Measurements from ENCODE around the gene PLEKHA3.

The PLEKHA3 gene

GRCh38 chr2:178478439-178479274 is 1.6 kb upstream of the PLEKHA3 start, which contains the start of gene FKBP7:
FKBP7 (minus strand) TSS chr2:178478600; CDS start chr2:178478499, 101 bp downstream.
- DNase-seq (ENCODE audit: low read depth in 3 of 3) = peak; percentile 56 to 75 (median 61)

DNA sequence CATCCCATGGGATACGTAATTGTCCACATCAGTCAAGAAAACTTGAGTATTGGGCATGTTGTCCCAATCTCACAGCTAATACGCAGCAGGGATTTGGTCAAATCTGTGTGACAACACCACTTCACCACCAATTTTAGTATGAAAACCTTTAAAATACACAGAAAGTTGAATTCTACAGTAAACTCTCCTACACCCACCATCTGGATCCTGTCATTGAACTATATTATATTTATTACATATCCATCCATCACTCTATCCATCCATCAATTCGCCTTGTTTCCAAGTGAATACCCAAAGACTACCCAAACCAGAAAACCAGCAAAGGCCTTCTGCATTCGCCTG is 1.0 kb upstream of the PLEKHA3 start:
- no peak for DNase-seq (ENCODE audit: low read depth in 3 of 3)

DNA sequence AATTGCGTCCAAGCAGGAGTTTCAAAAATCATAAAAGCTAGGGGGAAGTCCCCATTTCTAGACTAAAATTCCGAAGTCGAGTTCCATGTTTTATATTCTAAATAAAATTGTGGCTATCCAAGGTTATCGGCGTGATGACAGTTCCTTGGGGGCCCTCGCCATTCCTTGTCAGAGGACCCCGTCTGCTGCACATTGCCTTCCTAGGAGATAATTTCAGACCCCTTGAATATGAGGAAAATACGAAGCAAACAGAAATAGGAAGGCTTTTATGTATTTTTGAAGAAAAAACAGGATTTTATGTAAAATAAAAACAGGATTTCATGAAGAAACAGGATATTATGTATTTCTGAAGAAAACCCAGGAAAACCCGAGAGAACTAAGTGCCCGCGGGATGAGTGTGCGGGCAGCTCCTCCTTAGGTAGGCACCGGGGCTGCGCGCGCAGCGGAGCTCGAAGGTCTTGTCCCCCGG is 465 bp upstream of the PLEKHA3 start:
- no peak for DNase-seq (ENCODE audit: low read depth in 3 of 3)

GRCh38 chr2:178482437-178482836 is 2.2 kb downstream of the PLEKHA3 start:
- DNase-seq (ENCODE audit: low read depth in 3 of 3) = no peak

GRCh38 chr2:178484245-178485041 is 4.2 kb downstream of the PLEKHA3 start:
- no peak for DNase-seq (ENCODE audit: low read depth in 3 of 3)

GRCh38 chr2:178485356-178485755 is 5.1 kb downstream of the PLEKHA3 start:
- no peak for DNase-seq (ENCODE audit: low read depth in 3 of 3)

- no peak for DNase-seq (ENCODE audit: low read depth in 3 of 3)
These were observed 11.4 kb downstream of the PLEKHA3 start for GRCh38 chr2:178491612-178492011.

- DNase-seq (ENCODE audit: low read depth in 3 of 3) = no peak
These were observed 15.8 kb downstream of the PLEKHA3 start for GRCh38 chr2:178496049-178496448.

- DNase-seq (ENCODE audit: low read depth in 3 of 3) = no peak
These were observed 17.9 kb downstream of the PLEKHA3 start for GRCh38 chr2:178498137-178498536.

- no peak for DNase-seq (ENCODE audit: low read depth in 3 of 3)
These were observed 19.4 kb downstream of the PLEKHA3 start for GRCh38 chr2:178499640-178500039.

GRCh38 chr2:178502751-178503150 is 22.5 kb downstream of the PLEKHA3 start:
- no peak for DNase-seq (ENCODE audit: low read depth in 3 of 3)

DNA sequence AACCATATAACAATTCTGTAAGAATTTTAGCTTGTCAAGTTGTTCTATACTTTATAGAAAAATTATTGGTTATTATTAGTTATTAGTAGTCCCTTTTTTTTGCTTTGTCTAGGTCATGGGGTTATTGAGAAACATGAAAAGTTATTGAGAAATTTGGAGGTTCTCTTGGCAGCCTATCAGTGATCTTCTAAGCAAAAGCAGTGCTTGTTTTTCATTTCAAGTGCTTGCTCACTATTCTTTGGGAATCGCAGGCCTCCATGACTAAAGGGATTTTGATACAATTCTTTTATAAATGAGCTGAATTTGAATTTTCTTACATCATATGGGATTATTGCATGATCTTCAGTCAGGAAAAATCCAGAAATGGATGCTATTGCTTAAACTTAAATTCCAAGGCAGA is 25.8 kb downstream of the PLEKHA3 start:
- no peak for DNase-seq (ENCODE audit: low read depth in 3 of 3)

DNA sequence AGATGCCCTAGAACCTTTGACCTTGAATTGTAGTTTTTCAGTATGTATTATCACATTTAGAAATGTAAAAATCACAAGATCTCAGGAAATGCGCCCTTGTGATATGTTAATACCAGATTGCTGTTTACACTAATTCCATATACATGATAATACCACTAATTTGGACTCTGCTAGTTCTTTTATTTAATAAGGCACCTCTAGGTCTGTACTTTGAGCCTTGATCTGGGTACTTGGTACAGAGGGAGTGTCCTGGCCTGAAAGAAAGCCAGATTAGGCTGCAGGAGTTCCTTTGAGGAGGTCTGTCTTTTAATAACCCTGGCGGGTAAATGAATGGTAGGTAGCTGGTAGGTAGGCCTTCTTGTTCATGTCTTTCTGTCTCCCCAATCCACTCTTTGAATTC is 26.3 kb downstream of the PLEKHA3 start:
- no peak for DNase-seq (ENCODE audit: low read depth in 3 of 3)

DNA sequence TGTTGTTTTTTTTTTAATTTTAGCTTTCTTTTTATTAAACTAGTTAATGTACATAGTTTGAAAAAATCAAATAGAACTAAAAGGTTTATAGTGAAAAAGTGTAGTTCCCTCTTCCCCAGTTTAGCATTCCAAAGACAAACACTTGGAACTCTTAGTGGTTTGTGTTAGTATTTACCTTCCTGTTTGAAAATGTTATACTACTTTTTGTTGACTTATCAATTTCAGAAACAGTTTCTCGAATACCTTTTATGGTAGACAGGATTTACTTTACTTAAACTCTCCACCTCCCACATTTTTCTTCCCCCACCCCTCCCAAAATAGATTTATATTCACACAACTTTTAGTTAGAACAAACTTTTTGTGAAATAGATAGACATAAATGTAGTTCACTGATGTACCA is 26.7 kb downstream of the PLEKHA3 start:
- DNase-seq (ENCODE audit: low read depth in 3 of 3) = no peak

DNA sequence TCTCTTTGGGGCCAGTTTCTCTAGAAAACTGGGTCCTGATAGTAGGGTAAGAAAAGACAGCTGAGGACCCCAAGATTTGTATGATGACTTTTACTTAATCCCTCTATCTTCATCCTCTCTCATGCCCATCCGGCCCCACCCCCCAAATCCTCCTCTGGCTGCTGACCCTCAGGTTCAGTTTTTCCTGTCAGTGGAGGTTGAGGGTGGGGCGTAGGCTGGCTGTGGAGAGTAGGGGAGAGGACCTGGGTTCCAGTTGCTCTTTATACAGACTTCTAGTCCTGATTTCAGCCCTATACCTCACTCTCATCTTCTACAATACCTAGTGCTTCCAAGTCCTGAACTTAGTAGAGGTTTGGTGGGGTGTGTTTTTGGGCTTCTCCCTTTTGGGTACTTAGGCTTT is 28.4 kb downstream of the PLEKHA3 start:
- no peak for DNase-seq (ENCODE audit: low read depth in 3 of 3)

GRCh38 chr2:178510384-178510783 is 30.1 kb downstream of the PLEKHA3 start:
- DNase-seq (ENCODE audit: low read depth in 3 of 3) = no peak

GRCh38 chr2:178512484-178512883 is 32.2 kb downstream of the PLEKHA3 start:
- DNase-seq (ENCODE audit: low read depth in 3 of 3) = no peak

- no peak for DNase-seq (ENCODE audit: low read depth in 3 of 3)
These were observed 33.6 kb downstream of the PLEKHA3 start for GRCh38 chr2:178513876-178514275.

GRCh38 chr2:178514664-178515063 is 34.4 kb downstream of the PLEKHA3 start:
- peak in 1 of 3 donors; percentile 34 for DNase-seq (ENCODE audit: low read depth in 3 of 3)

DNA sequence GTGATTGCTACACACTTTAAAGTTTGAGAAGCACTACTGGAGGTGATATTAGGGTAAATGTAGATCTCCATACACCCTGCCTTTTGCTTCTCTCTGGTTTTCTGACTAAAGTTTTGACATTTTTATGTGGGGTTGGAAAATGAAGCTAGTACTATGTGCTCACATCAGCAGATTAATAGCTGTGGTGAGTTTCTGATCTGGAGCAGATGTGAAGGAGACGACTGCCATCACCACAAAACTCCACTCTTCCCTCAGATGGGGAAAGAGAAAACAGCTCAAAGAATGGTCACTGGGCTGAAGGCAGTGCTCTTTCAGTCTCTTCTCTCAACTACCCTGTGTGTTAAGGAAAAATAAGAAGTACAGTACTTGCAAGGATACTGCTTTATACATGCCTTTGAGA is 37.2 kb downstream of the PLEKHA3 start:
- no peak for DNase-seq (ENCODE audit: low read depth in 3 of 3)

DNA sequence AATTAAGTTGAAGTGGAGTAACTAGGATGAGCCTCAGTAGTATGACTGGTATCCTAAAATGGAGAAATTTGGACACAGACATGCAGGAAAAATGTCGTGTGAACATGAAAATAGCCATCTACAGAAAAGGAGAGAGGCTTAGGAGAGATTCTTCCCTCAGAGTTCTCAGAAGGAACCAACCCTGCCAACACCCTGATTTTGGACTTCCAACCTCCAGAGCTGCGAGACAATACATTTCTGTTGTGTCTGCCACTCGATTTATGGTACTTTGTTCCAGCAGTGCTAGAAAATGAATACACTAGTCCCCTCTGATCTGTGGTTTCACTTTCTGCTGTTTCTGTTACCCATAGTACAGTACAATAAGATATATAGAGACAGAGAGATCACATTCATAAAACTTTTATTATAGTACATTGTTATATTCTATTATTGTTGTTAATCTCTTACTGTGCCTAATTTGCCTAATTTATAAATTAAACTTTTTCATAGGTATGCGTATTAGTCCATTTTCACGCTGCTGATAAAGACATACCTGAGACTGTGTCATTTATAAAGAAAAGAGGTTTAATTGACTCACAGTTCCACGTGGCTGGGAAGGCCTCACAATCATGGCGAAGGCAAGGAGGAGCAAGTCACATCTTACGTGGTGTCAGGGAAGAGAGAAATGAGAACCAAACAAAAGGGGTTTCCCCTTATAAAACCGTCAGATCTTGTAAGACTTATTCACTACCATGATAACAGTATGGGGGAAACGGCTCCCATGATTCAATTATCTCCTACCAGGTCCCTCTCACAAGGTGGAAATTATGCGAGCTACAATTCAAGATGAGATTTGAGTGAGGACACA is 41.3 kb downstream of the PLEKHA3 start:
- peak in 1 of 3 donors; percentile 55 for DNase-seq (ENCODE audit: low read depth in 3 of 3)

Measured in stimulated activated CD4-positive, alpha-beta T cell treated with anti-CD3 and anti-CD28 coated beads, TNF-alpha, amount 100 ng/mL, for 48 hours (primary cell).